Measurements from ENCODE around the gene ZNF813.

DNA sequence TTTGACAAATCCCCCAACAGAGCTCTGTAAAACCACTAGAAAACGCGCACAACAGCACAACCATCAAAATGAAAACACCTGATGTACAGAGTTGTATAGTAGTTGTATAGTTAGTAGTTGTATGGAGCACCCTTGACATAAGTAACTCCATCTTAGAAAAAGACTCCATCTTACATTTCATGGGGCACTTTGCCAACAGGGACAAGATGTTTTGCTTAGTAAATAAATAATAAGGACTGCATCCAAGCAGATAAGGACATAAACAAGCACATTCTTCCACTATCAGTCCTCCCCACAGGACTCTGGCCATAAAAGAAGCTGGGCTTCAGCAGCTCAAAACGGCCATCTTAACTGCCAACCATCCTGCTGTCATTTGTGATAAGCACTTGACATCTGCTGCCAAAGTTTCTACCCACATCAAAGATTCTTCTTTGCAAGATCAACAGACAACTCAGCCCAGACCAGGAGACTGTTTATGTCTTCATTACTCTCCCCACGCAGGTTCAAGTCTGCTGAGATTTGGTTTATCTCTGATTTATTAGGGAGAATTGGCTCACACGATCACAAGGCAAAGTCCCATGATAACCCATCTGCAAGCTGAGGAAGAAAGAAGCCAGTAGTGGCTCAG lies 49.7 kb downstream of the ZNF813 start:
- TF ChIP-seq YY1 (IDR thresholded peaks at IDR 0.05; ENCODE audit: insufficient read depth, insufficient read length) (no peak), ZNF274 (IDR thresholded peaks at IDR 0.05; ENCODE audit: low read depth, low read length) (no peak)

Measured in NT2/D1 (cell line).